Tibial nerve (tissue), 4 donors: ENCODE data around the gene CGAS. TPM values are rescaled to one million over a fixed set of nuclear protein-coding genes. Genes with fewer than 3 reads are reported as not detected.
A peak's percentile ranks its signal among the peaks of the same experiment; 100 is the strongest.
"Not testable (repeated sequence)": the region's sequence is repeated elsewhere in the genome, so short reads cannot be mapped to it uniquely, and the experiment has no call there.

Source experiments
- DNase-seq, 2 donors: peaks; one replicate each; pipeline ENCODE4 v3.0.0-alpha.2; 2019; ENCODE audit warnings: low spot score in 2 of 2
- H3K27ac ChIP-seq, 4 donors: fragments of 200-600 bp; sonication (generic) in 3 of 4; one replicate each; pipeline ENCODE4 v1.5.1; 2017 to 2019; ENCODE audit warnings: mild to moderate bottlenecking in 1 of 4
- H3K27me3 ChIP-seq, 2 donors: fragments of 200-600 bp; sonication (generic) in 1 of 2; one replicate each; pipeline versions ENCODE4 v1.5.1 to v1.6.0; 2017 to 2019
- H3K36me3 ChIP-seq, 3 donors: fragments of 200-600 bp; sonication (generic); one replicate each; pipeline ENCODE4 v1.5.1; 2018 to 2019
- H3K4me1 ChIP-seq, 4 donors: fragments of 200-600 bp; sonication (generic) in 3 of 4; one replicate each; pipeline ENCODE4 v1.5.1; 2017 to 2019
- H3K4me3 ChIP-seq, 4 donors: fragments of 200-600 bp; sonication (generic) in 3 of 4; one replicate each; pipeline ENCODE4 v1.5.1; 2017 to 2019; ENCODE audit warnings: mild to moderate bottlenecking in 1 of 4, moderate library complexity in 1 of 4
- H3K9me3 ChIP-seq, 4 donors: fragments of 200-600 bp; sonication (generic) in 3 of 4; one replicate each; pipeline ENCODE4 v1.5.1; 2017 to 2019
- CTCF ChIP-seq, 5 experiments: fragments of 200-600 bp in 3 of 5; fragments of 450-650 bp in 2 of 5; sonication (generic) in 3 of 5; IDR thresholded peaks; one replicate each; pipeline ENCODE4 v1.5.1; 2016 to 2019; ENCODE audit warnings: antibody characterized with exemption in 5 of 5, mild to moderate bottlenecking in 3 of 5, moderate library complexity in 2 of 5
- EP300 ChIP-seq, 2 donors: sonication (generic); formaldehyde crosslinking; IDR thresholded peaks; one replicate each; pipeline ENCODE4 v1.6.1; 2017; ENCODE audit warnings: antibody characterized with exemption in 2 of 2, mild to moderate bottlenecking in 1 of 2
- POLR2A ChIP-seq, 2 donors: fragments of 450-650 bp; IDR thresholded peaks; one replicate each; pipeline ENCODE4 v1.6.1; 2017; ENCODE audit warnings: antibody characterized with exemption in 2 of 2, mild to moderate bottlenecking in 2 of 2, moderate library complexity in 2 of 2
- WGBS, 2 donors: methylation state at CpG; one replicate each; pipeline ENCODE4 v1.1.5; 2018; 5-methylcytosine and 5-hydroxymethylcytosine counted together
- total RNA-seq, 4 donors: library from RNA; depleted of rRNA; stranded (reverse); fragments of >200 nt; gene quantifications; one replicate each; pipeline ENCODE4 v1.1.0, GENCODE V29; 2016

The CGAS gene
- total RNA-seq, 4 donors from 2014 or later: 5.9 to 9.8 (median 7.1) TPM

GRCh38 chr6:73460056-73460455 is 8.0 kb upstream of the CGAS start:
- WGBS, 2 donors: 36 to 51% methylated on average over 5 of the region's 5 CpGs
- no peak for DNase-seq
- Histone ChIP-seq H3K4me3 (peak overlapping the region in 1 of 4 donors; percentile 9), H3K27ac (peak overlapping the region in 2 of 4 donors; percentile 36 to 94), H3K27me3 (no peaks in the 10 kb centered on the region), H3K9me3 (no peaks in the 10 kb centered on the region), H3K4me1 (peaks cover 0 to 35% (median 11%) of the 10 kb centered on the region in 4 donors), H3K36me3 (peaks cover 0 to 8% (median 0%) of the 10 kb centered on the region in 3 donors)
- TF ChIP-seq CTCF (IDR thresholded peaks at IDR 0.05) (no peak), EP300 (IDR thresholded peaks at IDR 0.05) (no peak), POLR2A (IDR thresholded peaks at IDR 0.05) (no peak)

DNA sequence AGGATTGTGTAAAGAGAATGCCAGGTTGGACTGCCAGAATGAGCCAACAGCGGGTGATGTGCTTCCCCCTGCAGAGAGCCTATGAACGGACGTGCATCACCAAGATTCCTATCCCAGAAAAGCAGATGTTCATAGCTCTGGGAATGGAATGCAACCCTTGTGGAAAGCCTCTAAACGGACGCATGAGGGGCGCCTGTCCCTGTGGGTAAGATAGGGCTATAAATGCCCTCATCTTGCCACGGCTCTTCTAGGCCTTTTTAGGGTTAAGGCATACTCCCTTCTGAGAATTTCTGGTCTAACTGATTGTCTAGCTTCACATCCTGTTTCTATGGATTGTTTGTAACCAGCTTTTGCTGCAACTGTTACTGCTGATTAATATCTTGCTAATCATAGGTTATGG is 7.4 kb upstream of the CGAS start:
- H3K27me3 ChIP-seq, H3K36me3 ChIP-seq, H3K4me3 ChIP-seq, DNase-seq, H3K9me3 ChIP-seq: not testable (repeated sequence)
- WGBS, 2 donors: 41 to 47% methylated on average over 7 of the region's 7 CpGs
- peaks cover 0 to 35% (median 11%) of the 10 kb centered on the region in 4 donors for H3K4me1 ChIP-seq
- peak overlapping the region in 1 of 4 donors; percentile 13 for H3K27ac ChIP-seq

GRCh38 chr6:73455865-73456629 is 4.0 kb upstream of the CGAS start:
- Histone ChIP-seq H3K27me3 (no peaks in the 10 kb centered on the region), H3K36me3 (no peaks in the 10 kb centered on the region), H3K4me1 (peaks cover 0 to 17% (median 5%) of the 10 kb centered on the region in 4 donors), H3K27ac (no peak overlapping the region), H3K4me3 (no peak overlapping the region), H3K9me3 (no peaks in the 10 kb centered on the region)
- TF ChIP-seq EP300 (IDR thresholded peaks at IDR 0.05) (no peak), CTCF (IDR thresholded peaks at IDR 0.05) (no peak), POLR2A (IDR thresholded peaks at IDR 0.05) (no peak)
- no peak for DNase-seq
- 58 to 62% methylated on average over 3 of the region's 3 CpGs for WGBS, 2 donors

- DNase-seq: peak in 1 of 2 donors; percentile 14
- Histone ChIP-seq H3K9me3 (no peaks in the 10 kb centered on the region), H3K27ac (peak overlapping the region; percentile 40 to 92 (median 88)), H3K36me3 (peaks cover 0 to 13% (median 0%) of the 10 kb centered on the region in 3 donors), H3K27me3 (no peaks in the 10 kb centered on the region), H3K4me3 (peak overlapping the region; percentile 55 to 85 (median 75)), H3K4me1 (peaks cover 0 to 23% (median 3%) of the 10 kb centered on the region in 4 donors)
- 1% methylated on average over 29 to 70 of the region's 79 CpGs for WGBS, 2 donors
- TF ChIP-seq EP300 (IDR thresholded peaks at IDR 0.05) (no peak), CTCF (IDR thresholded peaks at IDR 0.05) (no peak)
Measured at GRCh38 chr6:73451223-73452106, 632 bp downstream of the CGAS start.

DNA sequence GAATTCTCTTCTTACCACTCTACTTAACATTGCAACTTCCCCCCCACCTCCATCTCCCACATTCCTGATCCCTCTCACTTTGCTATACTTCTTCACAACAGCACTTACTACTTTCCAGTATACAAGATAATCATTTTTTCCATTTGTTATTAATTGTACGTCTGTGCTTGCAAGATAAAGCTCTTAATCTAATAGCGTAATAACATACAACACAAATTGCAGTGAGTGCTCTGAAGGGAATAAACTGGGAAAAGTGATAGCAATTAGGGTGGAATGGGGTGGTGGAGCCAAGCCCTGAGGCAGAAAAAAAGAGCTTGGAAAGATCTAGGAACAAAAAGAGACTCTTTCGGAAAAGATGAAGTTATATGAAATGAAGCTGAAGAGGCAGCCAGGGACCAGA is 8.5 kb downstream of the CGAS start:
- H3K4me3 ChIP-seq: no peak overlapping the region
- H3K27me3 ChIP-seq: no peaks in the 10 kb centered on the region
- H3K9me3 ChIP-seq: no peaks in the 10 kb centered on the region
- no peak overlapping the region for H3K27ac ChIP-seq
- TF ChIP-seq EP300 (IDR thresholded peaks at IDR 0.05) (no peak), CTCF (IDR thresholded peaks at IDR 0.05) (no peak), POLR2A (IDR thresholded peaks at IDR 0.05) (no peak)
- H3K36me3 ChIP-seq: peaks cover 0 to 76% (median 0%) of the 10 kb centered on the region in 3 donors
- 90 to 92% methylated on average over 3 of the region's 3 CpGs for WGBS, 2 donors
- H3K4me1 ChIP-seq: no peaks in the 10 kb centered on the region
- no peak for DNase-seq
